IgD-negative memory B cell (primary cell): ENCODE data around the gene OR10W1. TPM values are rescaled to one million over a fixed set of nuclear protein-coding genes. Genes with fewer than 3 reads are reported as not detected.

Experiments used
- polyA plus RNA-seq: library from polyadenylated mRNA; unstranded; fragments of 300-500 nt; fragmentation: Illumina TruSeq; gene quantifications from one replicate; pipeline ENCODE4 v1.2.3, GENCODE V29; 2021

OR10W1 gene
- polyA plus RNA-seq, 1 donor from 2014 or later = not detected

Other genes with a start within 250 kb of the OR10W1 start
- not detected for gene OR9Q1, start 244.4 kb downstream of the OR10W1 start, polyA plus RNA-seq
- not detected for gene OR6Q1, start 237.3 kb downstream of the OR10W1 start, polyA plus RNA-seq
- not detected for gene OR9I1, start 142.7 kb downstream of the OR10W1 start, polyA plus RNA-seq
- gene OR9Q2, start 79.2 kb downstream of the OR10W1 start, polyA plus RNA-seq = not detected
- gene OR1S2, start 64.1 kb downstream of the OR10W1 start, polyA plus RNA-seq = not detected
- not detected for gene OR1S1, start 55.5 kb downstream of the OR10W1 start, polyA plus RNA-seq
- gene OR10Q1, start 39.3 kb downstream of the OR10W1 start, polyA plus RNA-seq = not detected
- gene OR5B17, start 90.8 kb upstream of the OR10W1 start, polyA plus RNA-seq = not detected
- not detected for gene OR5B3, start 138.6 kb upstream of the OR10W1 start, polyA plus RNA-seq
- not detected for gene OR5B2, start 159.9 kb upstream of the OR10W1 start, polyA plus RNA-seq
- not detected for gene OR5B12, start 174.0 kb upstream of the OR10W1 start, polyA plus RNA-seq
- not detected for gene OR5B21, start 239.8 kb upstream of the OR10W1 start, polyA plus RNA-seq